ENCODE results near the gene XG. TPM values are rescaled to one million over a fixed set of nuclear protein-coding genes. Genes with fewer than 3 reads are reported as not detected.
A peak's percentile ranks its signal among the peaks of the same experiment; 100 is the strongest.
"Not testable (repeated sequence)": the region's sequence is repeated elsewhere in the genome, so short reads cannot be mapped to it uniquely, and the experiment has no call there.

XG gene
- total RNA-seq = 5.9 TPM

- H3K4me3 ChIP-seq = peak within 1 kb of the TSS in 1 of 2 donors; percentile 30
Measured at GRCh38 chrX:2751874-2752300, at the start of gene XG. TSS of gene XG (plus strand) at chrX:2752040. CDS start at chrX:2752275, 235 bp downstream.

DNA sequence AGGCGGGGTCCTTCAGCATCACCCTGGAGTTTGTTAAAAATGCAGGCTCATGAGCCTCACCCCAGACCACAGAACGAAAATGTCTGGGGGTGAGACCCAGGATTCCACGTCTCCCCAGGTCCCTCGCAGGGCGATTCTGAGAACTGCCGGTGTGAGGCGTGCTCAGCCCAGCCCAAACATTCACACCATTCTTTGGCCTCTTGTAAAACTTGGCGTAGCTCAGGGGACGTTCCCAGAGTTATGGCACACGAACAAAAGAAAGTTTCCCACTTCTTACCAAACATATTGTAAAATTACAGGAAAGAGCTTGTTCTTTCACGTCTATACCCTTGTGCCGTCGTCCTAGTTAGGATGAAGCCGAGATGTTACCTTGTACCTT lies 47.9 kb upstream of the XG start:
- intact Hi-C loops (cut with DNase I) = no loop called here
- Histone ChIP-seq H3K4me3 (peak overlapping the region in 1 of 2 donors; percentile 32), H3K9me3 (no peaks in the 10 kb centered on the region), H3K27me3 (no peaks in the 10 kb centered on the region), H3K27ac (peak overlapping the region; percentile 44), H3K4me1 (peaks cover 97% of the 10 kb centered on the region), H3K36me3 (no peaks in the 10 kb centered on the region)
- peak in 1 of 2 donors; percentile 58 for TF ChIP-seq POLR2AphosphoS5 (IDR thresholded peaks at IDR 0.05; ENCODE audit: insufficient read depth in 1 of 2, low read depth in 1 of 2)
- TF ChIP-seq CTCF (IDR thresholded peaks at IDR 0.05) = no peak
- TF ChIP-seq POLR2A (IDR thresholded peaks at IDR 0.05) = no peak
- DNase-seq (ENCODE audit: extremely low spot score in 2 of 2) = no peak

More at GRCh38 chrX:2751874-2752300, at the start of gene XG:
- DNase-seq (ENCODE audit: extremely low spot score in 2 of 2); H3K27ac ChIP-seq; H3K27me3 ChIP-seq; H3K4me1 ChIP-seq; H3K9me3 ChIP-seq; H3K36me3 ChIP-seq: not testable (repeated sequence)
- TF ChIP-seq POLR2AphosphoS5 (IDR thresholded peaks at IDR 0.05; ENCODE audit: insufficient read depth in 1 of 2, low read depth in 1 of 2) = peak in 1 of 2 donors; percentile 19
- intact Hi-C loops (cut with DNase I) = loop anchor here (10.0 kb wide), 1 partner anchor 1573 kb away; no protein-coding TSS in a partner anchor

DNA sequence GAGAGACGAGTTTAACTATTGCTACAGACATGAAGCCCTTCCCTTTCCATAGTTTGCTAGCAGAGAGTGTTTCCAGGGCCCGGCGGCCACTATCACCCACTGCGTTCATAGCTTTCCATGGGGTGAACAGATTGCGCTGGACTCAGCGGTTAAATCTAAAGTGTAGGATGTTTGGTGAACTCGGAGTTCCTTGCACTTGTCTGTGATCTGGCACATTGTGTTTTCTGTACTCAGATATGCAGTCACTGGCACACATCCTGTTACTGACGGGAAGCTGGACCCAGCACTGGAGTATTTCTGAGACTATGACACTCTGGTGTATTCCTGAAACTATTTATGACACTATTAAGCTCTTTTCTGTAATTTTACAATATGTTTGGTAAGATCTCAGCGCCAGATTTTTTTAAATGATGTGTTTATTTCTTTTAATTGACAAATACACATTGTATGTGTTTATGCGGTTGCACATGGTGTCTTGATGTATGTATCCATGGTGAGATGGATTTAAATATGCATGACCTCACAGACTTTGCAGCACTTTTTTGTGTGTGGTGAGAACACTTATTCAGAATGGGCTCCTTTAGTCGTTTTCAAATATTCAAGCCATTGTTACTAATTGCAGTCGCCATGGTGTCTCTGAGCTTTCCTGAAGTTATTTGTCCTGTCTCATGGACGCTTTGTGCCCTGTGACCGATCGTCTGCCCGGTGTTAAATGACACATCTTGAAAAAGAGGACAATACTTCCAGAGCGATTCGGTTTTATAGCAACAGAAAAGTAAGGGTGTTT lies 46.6 kb upstream of the XG start:
- Histone ChIP-seq H3K4me3 (no peak overlapping the region), H3K9me3 (no peaks in the 10 kb centered on the region), H3K36me3 (no peaks in the 10 kb centered on the region), H3K27ac (peak overlapping the region; percentile 44), H3K4me1 (peaks cover 97% of the 10 kb centered on the region), H3K27me3 (no peaks in the 10 kb centered on the region)
- DNase-seq (ENCODE audit: extremely low spot score in 2 of 2) = no peak
- intact Hi-C loops (cut with DNase I) = no loop called here
- TF ChIP-seq POLR2AphosphoS5 (IDR thresholded peaks at IDR 0.05; ENCODE audit: insufficient read depth in 1 of 2, low read depth in 1 of 2) = no peak
- TF ChIP-seq POLR2A (IDR thresholded peaks at IDR 0.05) = no peak
- TF ChIP-seq CTCF (IDR thresholded peaks at IDR 0.05) = no peak

DNA sequence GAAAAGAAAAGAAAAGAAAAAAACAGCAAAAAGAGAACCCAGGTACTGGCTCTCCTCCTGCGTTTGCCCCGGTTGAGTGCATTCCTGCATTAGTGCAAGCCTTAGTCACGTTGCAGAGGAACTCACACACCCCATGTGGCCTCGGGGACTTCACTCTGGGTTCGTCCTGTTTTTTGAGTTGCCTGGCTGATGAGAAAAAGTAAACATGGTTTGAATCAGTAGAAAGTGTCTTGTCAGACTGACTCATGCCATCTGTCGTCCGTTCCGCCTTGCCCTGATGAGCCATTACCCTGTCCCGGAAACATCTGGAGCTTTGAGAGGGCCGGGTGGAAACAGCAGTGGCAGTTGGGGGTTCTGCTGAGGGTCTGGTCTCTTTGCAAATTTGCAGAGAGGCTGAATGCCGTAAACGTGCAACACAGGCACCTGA lies 44.5 kb upstream of the XG start:
- Histone ChIP-seq H3K4me1 (peaks cover 87% of the 10 kb centered on the region), H3K36me3 (no peaks in the 10 kb centered on the region), H3K27me3 (no peaks in the 10 kb centered on the region), H3K27ac (peak overlapping the region; percentile 38), H3K9me3 (no peaks in the 10 kb centered on the region), H3K4me3 (peak overlapping the region in 1 of 2 donors; percentile 9)
- intact Hi-C loops (cut with DNase I) = no loop called here
- TF ChIP-seq CTCF (IDR thresholded peaks at IDR 0.05) = no peak
- TF ChIP-seq POLR2A (IDR thresholded peaks at IDR 0.05) = no peak
- peak in 1 of 2 donors; percentile 88 for TF ChIP-seq POLR2AphosphoS5 (IDR thresholded peaks at IDR 0.05; ENCODE audit: insufficient read depth in 1 of 2, low read depth in 1 of 2)
- no peak for DNase-seq (ENCODE audit: extremely low spot score in 2 of 2)

DNA sequence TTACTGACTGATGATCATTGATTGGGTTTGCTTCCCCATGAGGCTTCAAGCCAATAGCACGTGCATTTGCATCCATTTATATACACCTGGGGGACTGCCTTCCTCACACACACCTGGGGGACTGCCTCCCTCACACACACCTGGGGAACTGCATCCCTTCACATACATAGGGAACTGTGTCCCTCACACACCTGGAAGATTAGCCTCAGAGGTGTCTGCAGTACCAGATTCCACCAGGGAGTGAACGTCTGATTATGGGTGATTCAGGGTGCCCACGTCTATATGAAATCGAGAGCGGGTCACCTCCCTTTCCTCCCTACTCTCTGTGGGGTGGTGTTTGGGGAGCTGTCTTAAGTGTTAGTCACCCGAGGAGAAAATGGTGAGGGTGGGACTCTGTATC lies 43.8 kb upstream of the XG start:
- intact Hi-C loops (cut with DNase I) = no loop called here
- H3K27ac ChIP-seq = peak overlapping the region; percentile 38
- H3K4me3 ChIP-seq = no peak overlapping the region

More for the DNA sequence above, 43.8 kb upstream of the XG start:
- no peak for DNase-seq (ENCODE audit: extremely low spot score in 2 of 2)
- Histone ChIP-seq H3K36me3 (no peaks in the 10 kb centered on the region), H3K4me1 (peaks cover 80% of the 10 kb centered on the region), H3K9me3 (no peaks in the 10 kb centered on the region), H3K27me3 (no peaks in the 10 kb centered on the region)
- TF ChIP-seq POLR2A (IDR thresholded peaks at IDR 0.05) (no peak), POLR2AphosphoS5 (IDR thresholded peaks at IDR 0.05; ENCODE audit: insufficient read depth in 1 of 2, low read depth in 1 of 2) (no peak), CTCF (IDR thresholded peaks at IDR 0.05) (no peak)
